WTC11 (cell line): Measurements from ENCODE around the gene RTP2. TPM values are rescaled to one million over a fixed set of nuclear protein-coding genes. Genes with fewer than 3 reads are reported as not detected.

ENCODE experiments used
- ATAC-seq: fragments of 200-7000 bp; cut with Tn5 transposase; 2 replicates; pipeline ENCODE4 v1.10.0; 2021; ENCODE audit warnings: mild to moderate bottlenecking, moderate library complexity
- CTCF ChIA-PET: fragments of 300-600 bp; sonication (Branson Sonifier 250); formaldehyde crosslinking; loops from one replicate; lab custom pipeline; 2021; ENCODE audit warnings: antibody characterized with exemption; lab: Charles Lee
- POLR2A ChIA-PET: fragments of 350-600 bp; sonication (Branson Sonifier 250); formaldehyde crosslinking; loops from one replicate; lab custom pipeline; 2021; ENCODE audit warnings: antibody characterized with exemption; lab: Charles Lee
- DNase-seq: peaks from one replicate; pipeline ENCODE4 v3.0.0; 2021; ENCODE audit warnings: low spot score
- H3K27ac Mint-ChIP-seq: 2 replicates; pipeline ENCODE4 v1.8.0; 2021; ENCODE audit warnings: mixed read lengths
- H3K27me3 Mint-ChIP-seq: 2 replicates; pipeline ENCODE4 v1.8.0; 2021; ENCODE audit warnings: low read depth, mild to moderate bottlenecking, moderate library complexity, mixed read lengths
- H3K36me3 Mint-ChIP-seq: 2 replicates; pipeline ENCODE4 v1.8.0; 2021; ENCODE audit warnings: mixed read lengths
- H3K4me1 Mint-ChIP-seq: 2 replicates; pipeline ENCODE4 v1.8.0; 2022; ENCODE audit warnings: mixed read lengths
- H3K4me3 Mint-ChIP-seq: 2 replicates; pipeline ENCODE4 v1.8.0; 2021; ENCODE audit warnings: mild to moderate bottlenecking, moderate library complexity, mixed read lengths
- H3K9me3 Mint-ChIP-seq: 2 replicates; pipeline ENCODE4 v1.8.0; 2021; ENCODE audit warnings: mixed read lengths
- ATF1 ChIP-seq: sonication (generic); formaldehyde crosslinking; IDR thresholded peaks from 2 replicates; pipeline ENCODE4 v1.8.1; 2023; ENCODE audit warnings: mild to moderate bottlenecking, moderate library complexity, missing genetic modification reagents
- CREM ChIP-seq: sonication (generic); formaldehyde crosslinking; IDR thresholded peaks from 2 replicates; pipeline ENCODE4 v1.8.1; 2022; ENCODE audit warnings: mild to moderate bottlenecking, missing genetic modification reagents, moderate library complexity
- E2F5 ChIP-seq: sonication (generic); formaldehyde crosslinking; IDR thresholded peaks from 2 replicates; pipeline ENCODE4 v1.8.1; 2022; ENCODE audit warnings: mild to moderate bottlenecking, moderate library complexity, missing genetic modification reagents
- EMX1 ChIP-seq: fragments of 250-450 bp; sonication (Bioruptor Pico); IDR thresholded peaks from 2 replicates; pipeline ENCODE4 v1.8.0; 2021; ENCODE audit warnings: mild to moderate bottlenecking
- ETV6 ChIP-seq: sonication (generic); formaldehyde crosslinking; IDR thresholded peaks from 2 replicates; pipeline ENCODE4 v1.8.1; 2022; ENCODE audit warnings: mild to moderate bottlenecking, missing genetic modification reagents
- FOXK1 ChIP-seq: sonication (generic); formaldehyde crosslinking; IDR thresholded peaks from 2 replicates; pipeline ENCODE4 v1.8.0; 2022; ENCODE audit warnings: mild to moderate bottlenecking, moderate library complexity, missing genetic modification reagents
- NFYB ChIP-seq: sonication (generic); formaldehyde crosslinking; conservative IDR thresholded peaks from 2 replicates; pipeline ENCODE4 v1.8.0; 2022; ENCODE audit warnings: low read depth, missing genetic modification reagents
- NR1H2 ChIP-seq: sonication (generic); formaldehyde crosslinking; IDR thresholded peaks from 2 replicates; pipeline ENCODE4 v1.9.0; 2021; ENCODE audit warnings: mild to moderate bottlenecking, moderate library complexity, missing genetic modification reagents
- SMAD3 ChIP-seq: sonication (generic); formaldehyde crosslinking; IDR thresholded peaks from 2 replicates; pipeline ENCODE4 v1.8.0; 2022; ENCODE audit warnings: missing genetic modification reagents, mild to moderate bottlenecking, borderline replicate concordance
- SP1 ChIP-seq: sonication (generic); formaldehyde crosslinking; conservative IDR thresholded peaks from 2 replicates; pipeline ENCODE4 v1.8.1; 2022; ENCODE audit warnings: missing genetic modification reagents
- STAT6 ChIP-seq: sonication (generic); formaldehyde crosslinking; conservative IDR thresholded peaks from 2 replicates; pipeline ENCODE4 v1.8.1; 2023; ENCODE audit warnings: mild to moderate bottlenecking, low read depth, missing genetic modification reagents, moderate library complexity
- TCF7 ChIP-seq: sonication (generic); formaldehyde crosslinking; IDR thresholded peaks from 2 replicates; pipeline ENCODE4 v1.8.0; 2022; ENCODE audit warnings: mild to moderate bottlenecking, low read depth, missing genetic modification reagents, moderate library complexity
- TEAD1 ChIP-seq: sonication (generic); formaldehyde crosslinking; IDR thresholded peaks from 2 replicates; pipeline ENCODE4 v1.8.0; 2022; ENCODE audit warnings: mild to moderate bottlenecking, missing genetic modification reagents
- ZBTB43 ChIP-seq: sonication (generic); formaldehyde crosslinking; IDR thresholded peaks from 2 replicates; pipeline ENCODE4 v1.8.1; 2023; ENCODE audit warnings: mild to moderate bottlenecking, missing genetic modification reagents
- ZNF671 ChIP-seq: fragments of 250-450 bp; sonication (Bioruptor Pico); IDR thresholded peaks from 2 replicates; pipeline ENCODE4 v1.8.0; 2021; ENCODE audit warnings: mild to moderate bottlenecking
- total RNA-seq: library from RNA; stranded (reverse); gene quantifications from 3 replicates; pipeline ENCODE4 v1.2.3, GENCODE V29; 2021
- TF ChIP-seq, protein P1 (sequence below): fragments of 250-450 bp; sonication (Bioruptor Pico); IDR thresholded peaks from 2 replicates; pipeline ENCODE4 v1.9.0; 2021; ENCODE audit warnings: mild to moderate bottlenecking
- TF ChIP-seq, protein P2 (sequence below): sonication (generic); formaldehyde crosslinking; IDR thresholded peaks from 2 replicates; pipeline ENCODE4 v1.8.1; 2023; ENCODE audit warnings: mild to moderate bottlenecking, missing genetic modification reagents, moderate library complexity
- TF ChIP-seq, protein P3 (sequence below): sonication (generic); formaldehyde crosslinking; IDR thresholded peaks from 2 replicates; pipeline ENCODE4 v1.8.1; 2022; ENCODE audit warnings: mild to moderate bottlenecking, missing genetic modification reagents, moderate library complexity, borderline replicate concordance
- TF ChIP-seq, protein P4 (sequence below): fragments of 200-600 bp; IDR thresholded peaks from 2 replicates; pipeline ENCODE4 v1.8.0; 2022; ENCODE audit warnings: antibody characterized with exemption
- TF ChIP-seq, protein P5 (sequence below): fragments of 250-450 bp; sonication (Bioruptor Pico); IDR thresholded peaks from 2 replicates; pipeline ENCODE4 v1.8.0; 2021; ENCODE audit warnings: mild to moderate bottlenecking

The RTP2 gene
- total RNA-seq, 1 experiment from 2014 or later: not detected

DNA sequence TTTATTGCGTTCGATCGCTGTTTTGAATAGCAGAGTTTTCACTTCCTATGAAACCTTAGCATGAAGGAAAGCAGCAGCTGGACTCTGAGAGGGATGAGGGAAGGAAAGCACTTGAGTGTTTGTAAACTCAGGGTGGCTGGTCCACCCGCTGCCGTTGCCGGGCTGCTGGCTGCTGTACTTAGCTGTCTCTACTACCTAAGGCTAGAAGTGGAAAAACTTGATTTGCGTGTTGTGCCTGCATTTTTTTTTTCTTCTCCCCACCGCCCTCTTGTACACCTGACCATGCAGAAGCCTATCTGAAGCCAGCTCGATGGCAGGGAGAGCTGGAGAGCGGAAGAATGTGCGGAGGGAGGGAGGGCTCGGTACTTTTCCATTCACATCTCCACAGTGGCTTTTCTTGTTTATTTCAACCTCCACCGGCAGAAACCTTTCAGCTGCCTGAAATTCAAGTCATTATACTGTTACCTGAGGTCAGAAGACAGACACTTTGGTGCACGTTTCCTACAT is 47.7 kb upstream of the RTP2 start:
- ChIA-PET POLR2A (interaction anchor here (1.0 to 4.0 kb wide), 4 partner anchors 11 to 519 kb away, joined by 3 to 41 read pairs (median 4); partner anchors contain the start of gene LPP), CTCF (interaction anchor here (0.8 to 4.5 kb wide), 7 partner anchors 10 to 1204 kb away, joined by 3 to 78 read pairs (median 4); partner anchors contain the start of gene LPP)
- TF ChIP-seq, protein P1, sequence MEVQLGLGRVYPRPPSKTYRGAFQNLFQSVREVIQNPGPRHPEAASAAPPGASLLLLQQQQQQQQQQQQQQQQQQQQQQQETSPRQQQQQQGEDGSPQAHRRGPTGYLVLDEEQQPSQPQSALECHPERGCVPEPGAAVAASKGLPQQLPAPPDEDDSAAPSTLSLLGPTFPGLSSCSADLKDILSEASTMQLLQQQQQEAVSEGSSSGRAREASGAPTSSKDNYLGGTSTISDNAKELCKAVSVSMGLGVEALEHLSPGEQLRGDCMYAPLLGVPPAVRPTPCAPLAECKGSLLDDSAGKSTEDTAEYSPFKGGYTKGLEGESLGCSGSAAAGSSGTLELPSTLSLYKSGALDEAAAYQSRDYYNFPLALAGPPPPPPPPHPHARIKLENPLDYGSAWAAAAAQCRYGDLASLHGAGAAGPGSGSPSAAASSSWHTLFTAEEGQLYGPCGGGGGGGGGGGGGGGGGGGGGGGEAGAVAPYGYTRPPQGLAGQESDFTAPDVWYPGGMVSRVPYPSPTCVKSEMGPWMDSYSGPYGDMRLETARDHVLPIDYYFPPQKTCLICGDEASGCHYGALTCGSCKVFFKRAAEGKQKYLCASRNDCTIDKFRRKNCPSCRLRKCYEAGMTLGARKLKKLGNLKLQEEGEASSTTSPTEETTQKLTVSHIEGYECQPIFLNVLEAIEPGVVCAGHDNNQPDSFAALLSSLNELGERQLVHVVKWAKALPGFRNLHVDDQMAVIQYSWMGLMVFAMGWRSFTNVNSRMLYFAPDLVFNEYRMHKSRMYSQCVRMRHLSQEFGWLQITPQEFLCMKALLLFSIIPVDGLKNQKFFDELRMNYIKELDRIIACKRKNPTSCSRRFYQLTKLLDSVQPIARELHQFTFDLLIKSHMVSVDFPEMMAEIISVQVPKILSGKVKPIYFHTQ: no peak
- TF ChIP-seq FOXK1 (CRISPR knock-in tag) (0 out of 2 replicates have a peak, but pooled peaks have one; percentile 16), CREM (CRISPR knock-in tag) (0 out of 2 replicates have a peak, but pooled peaks have one; percentile 18), NFYB (no peak), E2F5 (CRISPR knock-in tag) (0 out of 2 replicates have a peak, but pooled peaks have one; percentile 20), SP1 (no peak), ETV6 (CRISPR knock-in tag) (0 out of 2 replicates have a peak, but pooled peaks have one; percentile 37)
- TF ChIP-seq, protein P2, sequence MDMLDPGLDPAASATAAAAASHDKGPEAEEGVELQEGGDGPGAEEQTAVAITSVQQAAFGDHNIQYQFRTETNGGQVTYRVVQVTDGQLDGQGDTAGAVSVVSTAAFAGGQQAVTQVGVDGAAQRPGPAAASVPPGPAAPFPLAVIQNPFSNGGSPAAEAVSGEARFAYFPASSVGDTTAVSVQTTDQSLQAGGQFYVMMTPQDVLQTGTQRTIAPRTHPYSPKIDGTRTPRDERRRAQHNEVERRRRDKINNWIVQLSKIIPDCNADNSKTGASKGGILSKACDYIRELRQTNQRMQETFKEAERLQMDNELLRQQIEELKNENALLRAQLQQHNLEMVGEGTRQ: peak; percentile 47
- DNase-seq (peak; percentile 56), ATAC-seq (peak; percentile 63)
- Mint-ChIP-seq H3K9me3 (no peaks in the 10 kb centered on the region), H3K36me3 (no peaks in the 10 kb centered on the region), H3K27ac (peak overlapping the region; percentile 99), H3K4me3 (peak overlapping the region; percentile 63), H3K4me1 (peaks cover 59% of the 10 kb centered on the region), H3K27me3 (no peaks in the 10 kb centered on the region)

DNA sequence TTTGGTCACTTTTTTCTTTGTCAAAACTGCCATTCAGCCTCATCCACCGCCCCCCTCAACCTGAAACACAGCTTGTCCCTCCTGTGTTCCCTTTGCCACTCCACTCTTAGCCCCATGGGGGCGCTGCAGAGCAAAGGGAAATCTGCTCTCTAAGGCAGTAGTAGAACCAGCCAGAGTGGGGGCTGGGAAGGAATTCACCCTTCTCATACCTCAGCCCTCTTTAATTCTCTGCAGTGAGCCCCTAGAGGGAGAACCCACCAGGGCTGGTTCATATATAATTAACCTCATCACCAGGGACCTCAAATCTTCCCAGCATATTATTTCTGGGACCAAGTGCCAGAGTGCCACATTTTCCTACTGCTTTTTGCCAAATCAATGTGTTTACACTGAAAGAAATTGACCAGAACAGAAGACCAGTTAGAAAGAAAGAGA is 45.7 kb upstream of the RTP2 start:
- Mint-ChIP-seq H3K4me1 (peaks cover 59% of the 10 kb centered on the region), H3K36me3 (no peaks in the 10 kb centered on the region), H3K27ac (peak overlapping the region; percentile 100), H3K4me3 (peak overlapping the region; percentile 41), H3K27me3 (peaks cover under 1% of the 10 kb centered on the region; the same call in 1 of the 2 replicates), H3K9me3 (no peaks in the 10 kb centered on the region)
- DNase-seq (peak; percentile 99), ATAC-seq (peak; percentile 72)
- CTCF ChIA-PET: interaction anchor here (0.5 to 4.5 kb wide), 42 partner anchors 8 to 1208 kb away, joined by 3 to 78 read pairs (median 3); no protein-coding TSS in a partner anchor
- POLR2A ChIA-PET: interaction anchor here (0.6 to 4.0 kb wide), 4 partner anchors 9 to 1160 kb away, joined by 4 to 41 read pairs (median 6); no protein-coding TSS in a partner anchor
- TF ChIP-seq NR1H2 (CRISPR knock-in tag) (no peak), ZBTB43 (CRISPR knock-in tag) (no peak), NFYB (no peak), TEAD1 (peak; percentile 36; the same call in 1 of the 2 replicates), ZNF671 (no peak), TCF7 (CRISPR knock-in tag) (no peak), ATF1 (CRISPR knock-in tag) (no peak), STAT6 (CRISPR knock-in tag) (no peak), EMX1 (CRISPR knock-in tag) (no peak), SMAD3 (CRISPR knock-in tag) (no peak)
- TF ChIP-seq, protein P3, sequence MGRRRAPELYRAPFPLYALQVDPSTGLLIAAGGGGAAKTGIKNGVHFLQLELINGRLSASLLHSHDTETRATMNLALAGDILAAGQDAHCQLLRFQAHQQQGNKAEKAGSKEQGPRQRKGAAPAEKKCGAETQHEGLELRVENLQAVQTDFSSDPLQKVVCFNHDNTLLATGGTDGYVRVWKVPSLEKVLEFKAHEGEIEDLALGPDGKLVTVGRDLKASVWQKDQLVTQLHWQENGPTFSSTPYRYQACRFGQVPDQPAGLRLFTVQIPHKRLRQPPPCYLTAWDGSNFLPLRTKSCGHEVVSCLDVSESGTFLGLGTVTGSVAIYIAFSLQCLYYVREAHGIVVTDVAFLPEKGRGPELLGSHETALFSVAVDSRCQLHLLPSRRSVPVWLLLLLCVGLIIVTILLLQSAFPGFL (CRISPR knock-in tag): no peak
- TF ChIP-seq, protein P4, sequence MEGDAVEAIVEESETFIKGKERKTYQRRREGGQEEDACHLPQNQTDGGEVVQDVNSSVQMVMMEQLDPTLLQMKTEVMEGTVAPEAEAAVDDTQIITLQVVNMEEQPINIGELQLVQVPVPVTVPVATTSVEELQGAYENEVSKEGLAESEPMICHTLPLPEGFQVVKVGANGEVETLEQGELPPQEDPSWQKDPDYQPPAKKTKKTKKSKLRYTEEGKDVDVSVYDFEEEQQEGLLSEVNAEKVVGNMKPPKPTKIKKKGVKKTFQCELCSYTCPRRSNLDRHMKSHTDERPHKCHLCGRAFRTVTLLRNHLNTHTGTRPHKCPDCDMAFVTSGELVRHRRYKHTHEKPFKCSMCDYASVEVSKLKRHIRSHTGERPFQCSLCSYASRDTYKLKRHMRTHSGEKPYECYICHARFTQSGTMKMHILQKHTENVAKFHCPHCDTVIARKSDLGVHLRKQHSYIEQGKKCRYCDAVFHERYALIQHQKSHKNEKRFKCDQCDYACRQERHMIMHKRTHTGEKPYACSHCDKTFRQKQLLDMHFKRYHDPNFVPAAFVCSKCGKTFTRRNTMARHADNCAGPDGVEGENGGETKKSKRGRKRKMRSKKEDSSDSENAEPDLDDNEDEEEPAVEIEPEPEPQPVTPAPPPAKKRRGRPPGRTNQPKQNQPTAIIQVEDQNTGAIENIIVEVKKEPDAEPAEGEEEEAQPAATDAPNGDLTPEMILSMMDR: peak; percentile 95
- TF ChIP-seq, protein P5, sequence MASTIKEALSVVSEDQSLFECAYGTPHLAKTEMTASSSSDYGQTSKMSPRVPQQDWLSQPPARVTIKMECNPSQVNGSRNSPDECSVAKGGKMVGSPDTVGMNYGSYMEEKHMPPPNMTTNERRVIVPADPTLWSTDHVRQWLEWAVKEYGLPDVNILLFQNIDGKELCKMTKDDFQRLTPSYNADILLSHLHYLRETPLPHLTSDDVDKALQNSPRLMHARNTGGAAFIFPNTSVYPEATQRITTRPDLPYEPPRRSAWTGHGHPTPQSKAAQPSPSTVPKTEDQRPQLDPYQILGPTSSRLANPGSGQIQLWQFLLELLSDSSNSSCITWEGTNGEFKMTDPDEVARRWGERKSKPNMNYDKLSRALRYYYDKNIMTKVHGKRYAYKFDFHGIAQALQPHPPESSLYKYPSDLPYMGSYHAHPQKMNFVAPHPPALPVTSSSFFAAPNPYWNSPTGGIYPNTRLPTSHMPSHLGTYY: no peak
